HEK293 (cell line): ENCODE results near the gene GPI.

Experiments
- CTCF ChIP-seq: fragments of 450-650 bp; formaldehyde crosslinking; IDR thresholded peaks from 2 replicates; pipeline ENCODE4 v1.5.1; 2016; ENCODE audit warnings: missing biosample characterization, missing genetic modification characterization
- GLIS2 ChIP-seq: fragments of 450-650 bp; formaldehyde crosslinking; IDR thresholded peaks from 2 replicates; pipeline ENCODE4 v1.5.1; 2016; ENCODE audit warnings: missing biosample characterization, missing genetic modification characterization
- KLF10 ChIP-seq: fragments of 450-650 bp; IDR thresholded peaks from 2 replicates; pipeline ENCODE4 v1.5.1; 2018; ENCODE audit warnings: missing biosample characterization, mild to moderate bottlenecking, missing genetic modification characterization
- KLF9 ChIP-seq: fragments of 450-650 bp; formaldehyde crosslinking; IDR thresholded peaks from 2 replicates; pipeline ENCODE4 v1.5.1; 2016; ENCODE audit warnings: missing biosample characterization, missing genetic modification characterization, low read depth
- REPIN1 ChIP-seq: fragments of 450-650 bp; formaldehyde crosslinking; IDR thresholded peaks from 2 replicates; pipeline ENCODE4 v1.5.1; 2017; ENCODE audit warnings: missing biosample characterization, missing genetic modification characterization, low read depth
- REST ChIP-seq: fragments of 450-650 bp; formaldehyde crosslinking; IDR thresholded peaks from 2 replicates; pipeline ENCODE4 v1.5.1; 2016; ENCODE audit warnings: missing biosample characterization, missing genetic modification characterization
- SCRT1 ChIP-seq: fragments of 450-650 bp; formaldehyde crosslinking; IDR thresholded peaks from 2 replicates; pipeline ENCODE4 v1.5.1; 2016; ENCODE audit warnings: missing biosample characterization, missing genetic modification characterization, borderline replicate concordance
- SP3 ChIP-seq: fragments of 450-650 bp; formaldehyde crosslinking; IDR thresholded peaks from 2 replicates; pipeline ENCODE4 v1.5.1; 2016; ENCODE audit warnings: missing biosample characterization, missing genetic modification characterization
- ZBTB11 ChIP-seq: fragments of 450-650 bp; formaldehyde crosslinking; conservative IDR thresholded peaks from 2 replicates; pipeline ENCODE4 v1.5.1; 2016; ENCODE audit warnings: low read depth, missing biosample characterization, missing genetic modification characterization
- ZNF10 ChIP-seq: fragments of 450-650 bp; formaldehyde crosslinking; IDR thresholded peaks from 2 replicates; pipeline ENCODE4 v1.5.1; 2017; ENCODE audit warnings: missing biosample characterization, missing genetic modification characterization
- ZNF138 ChIP-seq: fragments of 450-650 bp; formaldehyde crosslinking; IDR thresholded peaks from 2 replicates; pipeline ENCODE4 v1.5.1; 2016; ENCODE audit warnings: missing biosample characterization, missing genetic modification characterization, borderline replicate concordance
- ZNF175 ChIP-seq: fragments of 450-650 bp; formaldehyde crosslinking; IDR thresholded peaks from 2 replicates; pipeline ENCODE4 v1.5.1; 2016; ENCODE audit warnings: missing biosample characterization, missing genetic modification characterization
- ZNF560 ChIP-seq: fragments of 450-650 bp; formaldehyde crosslinking; IDR thresholded peaks from 2 replicates; pipeline ENCODE4 v1.5.1; 2017; ENCODE audit warnings: missing biosample characterization, missing genetic modification characterization, borderline replicate concordance
- ZNF660 ChIP-seq: fragments of 450-650 bp; IDR thresholded peaks from 2 replicates; pipeline ENCODE4 v1.5.1; 2018; ENCODE audit warnings: missing biosample characterization, mild to moderate bottlenecking, missing genetic modification characterization
- ZNF664 ChIP-seq: fragments of 450-650 bp; formaldehyde crosslinking; IDR thresholded peaks from 2 replicates; pipeline ENCODE4 v1.5.1; 2016; ENCODE audit warnings: missing biosample characterization, missing genetic modification characterization
- ZSCAN4 ChIP-seq: fragments of 450-650 bp; formaldehyde crosslinking; IDR thresholded peaks from 2 replicates; pipeline ENCODE4 v1.5.1; 2017; ENCODE audit warnings: missing biosample characterization, missing genetic modification characterization
- TF ChIP-seq, protein P1 (sequence below): fragments of 450-650 bp; formaldehyde crosslinking; IDR thresholded peaks from 2 replicates; pipeline ENCODE4 v1.5.1; 2016; ENCODE audit warnings: missing biosample characterization, missing genetic modification characterization, borderline replicate concordance
- TF ChIP-seq, protein P2 (sequence below): fragments of 450-650 bp; formaldehyde crosslinking; IDR thresholded peaks from 2 replicates; pipeline ENCODE4 v1.5.1; 2016; ENCODE audit warnings: missing biosample characterization, missing genetic modification characterization
- TF ChIP-seq, protein P3 (sequence below): fragments of 450-650 bp; formaldehyde crosslinking; IDR thresholded peaks from 2 replicates; pipeline ENCODE4 v1.5.1; 2017; ENCODE audit warnings: missing biosample characterization, missing genetic modification characterization
- TF ChIP-seq, protein P4 (sequence below): fragments of 450-650 bp; formaldehyde crosslinking; IDR thresholded peaks from 2 replicates; pipeline ENCODE4 v1.5.1; 2016; ENCODE audit warnings: missing biosample characterization, missing genetic modification characterization

Gene GPI

GRCh38 chr19:34404109-34404909 is 39.3 kb downstream of the GPI start, which contains the start of gene PDCD2L (continued):
- TF ChIP-seq REST (tag by site-specific recombination) (peak; percentile 62; the same call in 1 of the 2 replicates), CTCF (tag by site-specific recombination) (peak; percentile 76), SCRT1 (no peak), ZNF175 (no peak), ZNF138 (tag by site-specific recombination) (no peak), ZSCAN4 (no peak), ZBTB11 (tag by site-specific recombination) (peak; percentile 76), ZNF660 (peak; percentile 89; the same call in 1 of the 2 replicates), ZNF560 (tag by site-specific recombination) (no peak), ZNF10 (tag by site-specific recombination) (peak; percentile 89; the same call in 1 of the 2 replicates), KLF9 (tag by site-specific recombination) (peak; percentile 85), REPIN1 (peak; percentile 92; the same call in 1 of the 2 replicates), ZNF664 (tag by site-specific recombination) (no peak), KLF10 (peak; percentile 63; the same call in 1 of the 2 replicates), GLIS2 (tag by site-specific recombination) (no peak; the same call in 1 of the 2 replicates), SP3 (tag by site-specific recombination) (peak; percentile 56)
- TF ChIP-seq, protein P1, sequence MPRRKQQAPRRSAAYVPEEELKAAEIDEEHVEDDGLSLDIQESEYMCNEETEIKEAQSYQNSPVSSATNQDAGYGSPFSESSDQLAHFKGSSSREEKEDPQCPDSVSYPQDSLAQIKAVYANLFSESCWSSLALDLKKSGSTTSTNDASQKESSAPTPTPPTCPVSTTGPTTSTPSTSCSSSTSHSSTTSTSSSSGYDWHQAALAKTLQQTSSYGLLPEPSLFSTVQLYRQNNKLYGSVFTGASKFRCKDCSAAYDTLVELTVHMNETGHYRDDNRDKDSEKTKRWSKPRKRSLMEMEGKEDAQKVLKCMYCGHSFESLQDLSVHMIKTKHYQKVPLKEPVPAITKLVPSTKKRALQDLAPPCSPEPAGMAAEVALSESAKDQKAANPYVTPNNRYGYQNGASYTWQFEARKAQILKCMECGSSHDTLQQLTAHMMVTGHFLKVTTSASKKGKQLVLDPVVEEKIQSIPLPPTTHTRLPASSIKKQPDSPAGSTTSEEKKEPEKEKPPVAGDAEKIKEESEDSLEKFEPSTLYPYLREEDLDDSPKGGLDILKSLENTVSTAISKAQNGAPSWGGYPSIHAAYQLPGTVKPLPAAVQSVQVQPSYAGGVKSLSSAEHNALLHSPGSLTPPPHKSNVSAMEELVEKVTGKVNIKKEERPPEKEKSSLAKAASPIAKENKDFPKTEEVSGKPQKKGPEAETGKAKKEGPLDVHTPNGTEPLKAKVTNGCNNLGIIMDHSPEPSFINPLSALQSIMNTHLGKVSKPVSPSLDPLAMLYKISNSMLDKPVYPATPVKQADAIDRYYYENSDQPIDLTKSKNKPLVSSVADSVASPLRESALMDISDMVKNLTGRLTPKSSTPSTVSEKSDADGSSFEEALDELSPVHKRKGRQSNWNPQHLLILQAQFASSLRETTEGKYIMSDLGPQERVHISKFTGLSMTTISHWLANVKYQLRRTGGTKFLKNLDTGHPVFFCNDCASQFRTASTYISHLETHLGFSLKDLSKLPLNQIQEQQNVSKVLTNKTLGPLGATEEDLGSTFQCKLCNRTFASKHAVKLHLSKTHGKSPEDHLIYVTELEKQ (tag by site-specific recombination): 0 out of 2 replicates have a peak, but pooled peaks have one; percentile 8
- TF ChIP-seq, protein P2, sequence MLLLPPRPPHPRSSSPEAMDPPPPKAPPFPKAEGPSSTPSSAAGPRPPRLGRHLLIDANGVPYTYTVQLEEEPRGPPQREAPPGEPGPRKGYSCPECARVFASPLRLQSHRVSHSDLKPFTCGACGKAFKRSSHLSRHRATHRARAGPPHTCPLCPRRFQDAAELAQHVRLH (tag by site-specific recombination): peak; percentile 18; the same call in 1 of the 2 replicates
- TF ChIP-seq, protein P3, sequence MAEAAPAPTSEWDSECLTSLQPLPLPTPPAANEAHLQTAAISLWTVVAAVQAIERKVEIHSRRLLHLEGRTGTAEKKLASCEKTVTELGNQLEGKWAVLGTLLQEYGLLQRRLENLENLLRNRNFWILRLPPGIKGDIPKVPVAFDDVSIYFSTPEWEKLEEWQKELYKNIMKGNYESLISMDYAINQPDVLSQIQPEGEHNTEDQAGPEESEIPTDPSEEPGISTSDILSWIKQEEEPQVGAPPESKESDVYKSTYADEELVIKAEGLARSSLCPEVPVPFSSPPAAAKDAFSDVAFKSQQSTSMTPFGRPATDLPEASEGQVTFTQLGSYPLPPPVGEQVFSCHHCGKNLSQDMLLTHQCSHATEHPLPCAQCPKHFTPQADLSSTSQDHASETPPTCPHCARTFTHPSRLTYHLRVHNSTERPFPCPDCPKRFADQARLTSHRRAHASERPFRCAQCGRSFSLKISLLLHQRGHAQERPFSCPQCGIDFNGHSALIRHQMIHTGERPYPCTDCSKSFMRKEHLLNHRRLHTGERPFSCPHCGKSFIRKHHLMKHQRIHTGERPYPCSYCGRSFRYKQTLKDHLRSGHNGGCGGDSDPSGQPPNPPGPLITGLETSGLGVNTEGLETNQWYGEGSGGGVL (tag by site-specific recombination): peak; percentile 9; the same call in 1 of the 2 replicates
- TF ChIP-seq, protein P4, sequence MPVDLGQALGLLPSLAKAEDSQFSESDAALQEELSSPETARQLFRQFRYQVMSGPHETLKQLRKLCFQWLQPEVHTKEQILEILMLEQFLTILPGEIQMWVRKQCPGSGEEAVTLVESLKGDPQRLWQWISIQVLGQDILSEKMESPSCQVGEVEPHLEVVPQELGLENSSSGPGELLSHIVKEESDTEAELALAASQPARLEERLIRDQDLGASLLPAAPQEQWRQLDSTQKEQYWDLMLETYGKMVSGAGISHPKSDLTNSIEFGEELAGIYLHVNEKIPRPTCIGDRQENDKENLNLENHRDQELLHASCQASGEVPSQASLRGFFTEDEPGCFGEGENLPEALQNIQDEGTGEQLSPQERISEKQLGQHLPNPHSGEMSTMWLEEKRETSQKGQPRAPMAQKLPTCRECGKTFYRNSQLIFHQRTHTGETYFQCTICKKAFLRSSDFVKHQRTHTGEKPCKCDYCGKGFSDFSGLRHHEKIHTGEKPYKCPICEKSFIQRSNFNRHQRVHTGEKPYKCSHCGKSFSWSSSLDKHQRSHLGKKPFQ (tag by site-specific recombination): peak; percentile 75
